Prostate gland (tissue), 2 donors: Measurements from ENCODE around the gene SPCS1.

Experiments used
- CTCF ChIP-seq, 4 experiments: fragments of 200-600 bp in 2 of 4; fragments of 450-650 bp in 2 of 4; sonication (generic) in 2 of 4; IDR thresholded peaks; 1 replicate in 3 of 4; 2 replicates in 1 of 4; pipeline ENCODE4 v1.5.1; 2016 to 2019; ENCODE audit warnings: antibody characterized with exemption in 4 of 4, mild to moderate bottlenecking in 2 of 4, moderate library complexity in 2 of 4
- POLR2A ChIP-seq: fragments of 450-650 bp; IDR thresholded peaks from one replicate; pipeline ENCODE4 v1.6.1; 2016; ENCODE audit warnings: antibody characterized with exemption, mild to moderate bottlenecking
- POLR2AphosphoS5 ChIP-seq: sonication (generic); formaldehyde crosslinking; IDR thresholded peaks from one replicate; pipeline ENCODE4 v1.6.1; 2017; ENCODE audit warnings: antibody characterized with exemption

GRCh38 chr3:52739730-52740129 lies 33.8 kb downstream of the SPCS1 start:
- TF ChIP-seq CTCF (IDR thresholded peaks at IDR 0.05) (no peak), POLR2A (no peak), POLR2AphosphoS5 (no peak)
